Adrenal gland (tissue), 12 donors: ENCODE data around the gene PTH1R. TPM values are rescaled to one million over a fixed set of nuclear protein-coding genes. Genes with fewer than 3 reads are reported as not detected.

Source experiments
- DNase-seq, 7 donors: peaks; one replicate each; pipeline ENCODE4 v3.0.0-alpha.2; 2019 to 2020
- H3K27ac ChIP-seq, 5 donors: fragments of 200-600 bp; sonication (generic) in 4 of 5; 1 replicate in 3 of 5; 2 replicates in 2 of 5; pipeline versions ENCODE4 v1.5.1 to v1.8.0; 2016 to 2020; ENCODE audit warnings: mild to moderate bottlenecking in 1 of 5
- H3K27me3 ChIP-seq: fragments of 200-600 bp; 2 replicates; pipeline ENCODE4 v1.8.0; 2021
- H3K36me3 ChIP-seq, 2 donors: fragments of 200-600 bp; replicated peaks in 1 of 2; 1 replicate in 1 of 2; 2 replicates in 1 of 2; pipeline versions ENCODE4 v1.5.1 to v1.8.0; 2018 to 2022
- H3K4me1 ChIP-seq, 2 donors: fragments of 200-600 bp; replicated peaks in 1 of 2; 1 replicate in 1 of 2; 2 replicates in 1 of 2; pipeline versions ENCODE4 v1.5.1 to v1.8.0; 2018 to 2021
- H3K4me3 ChIP-seq, 4 donors: fragments of 200-600 bp; sonication (generic) in 3 of 4; one replicate each; pipeline ENCODE4 v1.5.1; 2016 to 2018
- H3K9me3 ChIP-seq, 3 donors: fragments of 200-600 bp; sonication (generic) in 1 of 3; replicated peaks in 1 of 3; 1 replicate in 2 of 3; 2 replicates in 1 of 3; pipeline versions ENCODE4 v1.5.1 to v1.8.0; 2016 to 2021
- CTCF ChIP-seq, 6 experiments: fragments of 450-650 bp in 4 of 6; fragments of 200-600 bp in 2 of 6; sonication (generic) in 1 of 6; IDR thresholded peaks; 1 replicate in 5 of 6; 2 replicates in 1 of 6; pipeline versions ENCODE4 v1.5.1 to v1.8.0; 2016 to 2021; ENCODE audit warnings: antibody characterized with exemption in 6 of 6, mild to moderate bottlenecking in 2 of 6, moderate library complexity in 1 of 6
- POLR2A ChIP-seq, 2 donors: fragments of 450-650 bp; IDR thresholded peaks; one replicate each; pipeline ENCODE4 v1.6.1; 2017; ENCODE audit warnings: antibody characterized with exemption in 2 of 2, mild to moderate bottlenecking in 2 of 2, moderate library complexity in 1 of 2
- WGBS, 4 donors: extraction: QIAGEN DNeasy Blood & Tissue Kit in 2 of 4; methylation state at CpG; one replicate each; pipeline versions ENCODE4 v1.1.5 to v1.1.7; 2013 to 2017; 5-methylcytosine and 5-hydroxymethylcytosine counted together
- intact Hi-C, 2 donors: fragments of 100-400 bp; cut with DNase I; formaldehyde crosslinking; loops; one replicate each; pipeline versions ENCODE4 v1.14.1 to v1.15.0; 2022 to 2023
- polyA plus RNA-seq, 3 donors: library from polyadenylated mRNA; stranded (reverse); fragments of 200-250 nt in 2 of 3; fragments of 350-450 nt in 1 of 3; fragmentation: Illumina TruSeq in 1 of 3; extraction: RNeasy Lipid Tissue Mini Kit (QIAGEN cat#74804) in 1 of 3; gene quantifications; one replicate each; pipeline ENCODE4 v1.2.3, GENCODE V29; 2013 to 2014
- total RNA-seq, 9 donors: library from RNA; depleted of rRNA in 4 of 9; stranded (reverse); fragments of >200 nt in 4 of 9; fragments of 120-200 nt in 1 of 9; fragmentation: NEBNext Ultra II Directional in 1 of 9; extraction: Animal tissue kit (Norgen Biotek cat#: 25700) in 1 of 9; gene quantifications; one replicate each; pipeline versions ENCODE4 v1.1.0 to v1.2.4, GENCODE V29; 2013 to 2023
- donor health status: healthy with polysubstance abuse.
- donor health status: Bipolar disorder and iron deficiency.
- donor health status: DM: yes; HTN: yes; CAD: no.
- donor health status: DM: no; HTN: no; CAD: no.
- donor health status: DM: no; HTN: no; CAD: no.
- donor health status: DM: yes; HTN: yes; CAD: no.

PTH1R gene
- total and polyA plus RNA-seq, 12 donors = 10.0 to 1,399 (median 47.5) TPM

- 80 to 88% (median 84%) methylated on average over 3 to 9 of the region's 9 CpGs for WGBS, 4 donors
- intact Hi-C loops = no loop called here
- peak in 1 of 7 donors; percentile 43 for DNase-seq
- H3K27ac ChIP-seq = peak overlapping the region in 2 of 5 donors; percentile 70 to 81
- peak overlapping the region in 1 of 4 donors; percentile 50 for H3K4me3 ChIP-seq
- H3K9me3 ChIP-seq = peaks cover 0 to 3% (median 0%) of the 10 kb centered on the region in 3 donors
- TF ChIP-seq CTCF (IDR thresholded peaks at IDR 0.05) = no peak
- TF ChIP-seq POLR2A (IDR thresholded peaks at IDR 0.05) = no peak
- peaks cover 7 to 9% of the 10 kb centered on the region in 2 donors for H3K4me1 ChIP-seq
- H3K36me3 ChIP-seq = no peaks in the 10 kb centered on the region
- no peaks in the 10 kb centered on the region for H3K27me3 ChIP-seq
Observed at GRCh38 chr3:46846624-46847542, 30.6 kb upstream of the PTH1R start.

- WGBS, 4 donors = 92 to 98% (median 95%) methylated on average over 5 of the region's 5 CpGs
- H3K9me3 ChIP-seq = no peaks in the 10 kb centered on the region
- no peaks in the 10 kb centered on the region for H3K36me3 ChIP-seq
- intact Hi-C loops = no loop called here
- peaks cover 7 to 9% of the 10 kb centered on the region in 2 donors for H3K4me1 ChIP-seq
- H3K4me3 ChIP-seq = no peak overlapping the region
- no peak for DNase-seq
- TF ChIP-seq CTCF (IDR thresholded peaks at IDR 0.05) (no peak), POLR2A (IDR thresholded peaks at IDR 0.05) (no peak)
- no peak overlapping the region for H3K27ac ChIP-seq
- H3K27me3 ChIP-seq = no peaks in the 10 kb centered on the region
Observed at GRCh38 chr3:46847744-46848143, 29.8 kb upstream of the PTH1R start.

GRCh38 chr3:46848271-46849044 lies 29.1 kb upstream of the PTH1R start:
- H3K9me3 ChIP-seq = no peaks in the 10 kb centered on the region
- H3K4me3 ChIP-seq = no peak overlapping the region
- H3K36me3 ChIP-seq = no peaks in the 10 kb centered on the region
- no peak for TF ChIP-seq POLR2A (IDR thresholded peaks at IDR 0.05)
- TF ChIP-seq CTCF (IDR thresholded peaks at IDR 0.05) = peak in 5 of 6 experiments; percentile 8 to 50 (median 27)
- WGBS, 4 donors = 68 to 75% (median 73%) methylated on average over 9 to 12 of the region's 12 CpGs
- peak overlapping the region in 1 of 5 donors; percentile 68 for H3K27ac ChIP-seq
- intact Hi-C loops = no loop called here
- H3K4me1 ChIP-seq = peaks cover 7 to 9% of the 10 kb centered on the region in 2 donors
- peak in 4 of 7 donors; percentile 25 to 56 (median 38) for DNase-seq
- no peaks in the 10 kb centered on the region for H3K27me3 ChIP-seq

DNA sequence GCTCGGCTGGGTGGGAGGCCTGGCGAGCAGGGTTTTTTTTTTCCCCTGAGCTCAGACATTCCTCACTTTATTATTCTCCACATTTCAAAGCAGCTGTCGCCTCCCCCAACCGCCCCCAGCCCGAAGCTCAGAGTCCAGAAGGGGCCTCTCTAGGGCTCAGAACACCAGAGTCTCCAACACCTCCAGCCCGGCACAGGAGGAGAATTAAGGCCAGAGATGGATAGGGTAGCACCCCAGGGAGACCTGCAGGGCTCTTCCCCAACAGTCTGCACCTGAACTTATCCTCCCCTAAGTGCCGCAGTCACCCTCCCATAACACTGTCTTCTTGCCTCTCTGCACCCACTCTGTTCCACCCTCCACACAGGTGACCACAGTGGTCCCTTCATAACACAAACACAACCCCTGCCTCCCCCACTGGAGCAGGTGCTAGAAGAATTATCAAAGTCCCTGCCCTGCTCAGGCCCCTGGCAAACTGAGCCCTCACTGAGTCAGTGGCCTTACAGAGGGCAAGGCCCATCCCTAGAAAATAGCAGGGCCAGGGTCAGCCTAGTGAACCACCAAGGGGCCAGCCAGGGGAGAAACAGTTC lies 28.4 kb upstream of the PTH1R start:
- Histone ChIP-seq H3K27me3 (no peaks in the 10 kb centered on the region), H3K36me3 (no peaks in the 10 kb centered on the region), H3K9me3 (no peaks in the 10 kb centered on the region), H3K4me3 (no peak overlapping the region), H3K27ac (no peak overlapping the region), H3K4me1 (peaks cover 7 to 9% of the 10 kb centered on the region in 2 donors)
- 80 to 90% (median 84%) methylated on average over 7 of the region's 7 CpGs for WGBS, 4 donors
- DNase-seq = peak in 2 of 7 donors; percentile 2 to 38
- intact Hi-C loops = no loop called here
- TF ChIP-seq CTCF (IDR thresholded peaks at IDR 0.05) = no peak
- TF ChIP-seq POLR2A (IDR thresholded peaks at IDR 0.05) = no peak
